ENCODE results near the gene KREMEN1.

The KREMEN1 gene

DNA sequence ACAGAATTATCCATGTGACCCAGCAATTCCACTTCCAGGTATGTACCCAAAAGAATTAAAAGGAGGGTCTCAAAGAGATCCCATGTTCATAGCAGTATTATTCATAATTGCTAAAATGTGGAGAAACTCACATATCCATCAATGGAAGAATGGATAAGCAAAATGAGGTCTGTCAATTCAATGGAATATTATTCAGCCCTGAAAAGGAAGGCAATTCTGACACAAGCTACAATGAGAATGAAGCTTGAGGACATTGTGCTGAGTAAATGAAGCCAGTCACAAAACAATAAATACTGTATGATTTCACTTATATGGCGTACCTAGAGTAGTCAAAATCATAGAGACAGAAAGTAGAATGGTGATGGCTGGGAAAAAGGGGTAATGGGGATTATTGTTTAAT is 113.5 kb downstream of the KREMEN1 start:
- H3K4me1 ChIP-seq (ENCODE audit: control insufficient read depth, insufficient read depth, low read length), result no peaks in the 10 kb centered on the region
- 100% methylated on average over 1 of the region's 1 CpG for WGBS, 2 experiments
- H3K4me3 ChIP-seq (ENCODE audit: insufficient read depth, low read depth, low read length), result no peak overlapping the region
- H3K36me3 ChIP-seq (ENCODE audit: control insufficient read depth, insufficient read depth, low read length), result no peaks in the 10 kb centered on the region
- H3K27me3 ChIP-seq (ENCODE audit: control insufficient read depth, insufficient read depth, low read length, poor library complexity, severe bottlenecking), result no peaks in the 10 kb centered on the region
- no peaks in the 10 kb centered on the region for H3K9me3 ChIP-seq (ENCODE audit: control insufficient read depth, low read length)
- no peak overlapping the region for H3K27ac ChIP-seq (ENCODE audit: insufficient read depth, low read depth, low read length, poor library complexity, severe bottlenecking)

DNA sequence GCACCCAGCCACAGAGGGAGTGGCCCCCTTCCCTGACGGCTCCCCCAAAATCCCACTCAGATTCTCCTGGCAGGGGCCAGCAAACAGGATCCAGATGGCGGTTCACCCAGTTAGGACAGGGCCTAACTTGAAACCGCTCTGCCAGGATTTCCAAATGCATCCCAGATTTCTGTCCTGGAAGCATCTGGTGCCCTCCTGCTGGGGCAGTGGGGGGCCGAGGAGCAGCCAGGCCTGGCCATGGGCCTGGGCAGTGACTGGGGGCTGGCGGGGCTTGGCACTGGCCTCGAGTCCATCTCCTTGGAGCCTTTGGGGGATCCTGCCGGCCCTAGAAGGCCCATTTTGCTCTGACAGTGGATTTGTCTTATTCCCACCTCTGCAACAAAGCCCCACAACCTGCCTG is 115.0 kb downstream of the KREMEN1 start:
- H3K9me3 ChIP-seq (ENCODE audit: control insufficient read depth, low read length), result no peaks in the 10 kb centered on the region
- H3K4me1 ChIP-seq (ENCODE audit: control insufficient read depth, insufficient read depth, low read length), result no peaks in the 10 kb centered on the region
- H3K36me3 ChIP-seq (ENCODE audit: control insufficient read depth, insufficient read depth, low read length), result no peaks in the 10 kb centered on the region
- H3K27ac ChIP-seq (ENCODE audit: insufficient read depth, low read depth, low read length, poor library complexity, severe bottlenecking), result no peak overlapping the region
- H3K4me3 ChIP-seq (ENCODE audit: insufficient read depth, low read depth, low read length), result no peak overlapping the region
- 83 to 84% methylated on average over 7 of the region's 7 CpGs for WGBS, 2 experiments
- no peaks in the 10 kb centered on the region for H3K27me3 ChIP-seq (ENCODE audit: control insufficient read depth, insufficient read depth, low read length, poor library complexity, severe bottlenecking)

DNA sequence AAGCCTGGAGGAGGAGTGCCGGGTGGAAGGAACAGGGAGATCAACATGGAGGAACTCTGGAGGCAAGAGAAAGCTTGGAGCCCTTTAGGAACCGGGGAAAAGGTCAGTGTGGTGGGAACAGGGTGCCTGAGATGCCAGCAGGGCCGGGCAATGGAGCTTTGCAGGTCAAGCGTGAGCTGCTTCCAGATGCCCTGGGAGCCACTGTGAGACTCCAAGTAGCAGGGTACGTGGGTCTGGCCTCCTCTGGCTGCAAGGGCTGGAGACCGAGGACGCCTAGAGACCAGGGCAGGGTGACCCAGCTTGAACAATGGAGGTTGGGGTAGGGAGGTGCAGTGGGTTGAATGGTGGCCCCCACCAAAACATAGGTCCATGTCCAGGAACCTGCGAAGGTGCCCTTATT is 117.2 kb downstream of the KREMEN1 start:
- no peaks in the 10 kb centered on the region for H3K36me3 ChIP-seq (ENCODE audit: control insufficient read depth, insufficient read depth, low read length)
- 92 to 93% methylated on average over 8 of the region's 8 CpGs for WGBS, 2 experiments
- no peak overlapping the region for H3K27ac ChIP-seq (ENCODE audit: insufficient read depth, low read depth, low read length, poor library complexity, severe bottlenecking)
- no peaks in the 10 kb centered on the region for H3K27me3 ChIP-seq (ENCODE audit: control insufficient read depth, insufficient read depth, low read length, poor library complexity, severe bottlenecking)
- no peaks in the 10 kb centered on the region for H3K4me1 ChIP-seq (ENCODE audit: control insufficient read depth, insufficient read depth, low read length)
- no peak overlapping the region for H3K4me3 ChIP-seq (ENCODE audit: insufficient read depth, low read depth, low read length)
- no peaks in the 10 kb centered on the region for H3K9me3 ChIP-seq (ENCODE audit: control insufficient read depth, low read length)

DNA sequence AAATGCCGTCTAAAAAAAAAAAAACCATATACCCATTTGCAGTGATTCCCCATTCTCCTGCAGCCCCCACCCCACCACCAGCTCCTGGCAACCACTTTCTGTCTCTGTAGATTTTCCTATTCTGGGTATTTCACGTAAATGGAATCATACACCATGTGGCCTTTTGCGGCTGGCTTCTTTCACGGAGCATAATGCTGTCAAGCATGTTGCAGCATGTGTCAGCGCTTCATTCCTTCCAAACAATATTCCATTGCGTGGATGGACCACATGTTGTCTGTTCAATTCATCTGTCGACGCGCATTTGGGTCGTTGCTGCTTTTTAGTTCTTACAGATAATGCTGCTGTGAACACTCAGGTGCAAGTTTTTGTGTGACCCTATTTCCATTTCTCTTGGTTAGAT is 118.1 kb downstream of the KREMEN1 start:
- H3K4me1 ChIP-seq (ENCODE audit: control insufficient read depth, insufficient read depth, low read length), result peaks cover 4% of the 10 kb centered on the region
- no peak overlapping the region for H3K4me3 ChIP-seq (ENCODE audit: insufficient read depth, low read depth, low read length)
- no peak overlapping the region for H3K27ac ChIP-seq (ENCODE audit: insufficient read depth, low read depth, low read length, poor library complexity, severe bottlenecking)
- H3K9me3 ChIP-seq (ENCODE audit: control insufficient read depth, low read length), result no peaks in the 10 kb centered on the region
- H3K36me3 ChIP-seq (ENCODE audit: control insufficient read depth, insufficient read depth, low read length), result no peaks in the 10 kb centered on the region
- H3K27me3 ChIP-seq (ENCODE audit: control insufficient read depth, insufficient read depth, low read length, poor library complexity, severe bottlenecking), result no peaks in the 10 kb centered on the region
- 95 to 97% methylated on average over 10 of the region's 10 CpGs for WGBS, 2 experiments

DNA sequence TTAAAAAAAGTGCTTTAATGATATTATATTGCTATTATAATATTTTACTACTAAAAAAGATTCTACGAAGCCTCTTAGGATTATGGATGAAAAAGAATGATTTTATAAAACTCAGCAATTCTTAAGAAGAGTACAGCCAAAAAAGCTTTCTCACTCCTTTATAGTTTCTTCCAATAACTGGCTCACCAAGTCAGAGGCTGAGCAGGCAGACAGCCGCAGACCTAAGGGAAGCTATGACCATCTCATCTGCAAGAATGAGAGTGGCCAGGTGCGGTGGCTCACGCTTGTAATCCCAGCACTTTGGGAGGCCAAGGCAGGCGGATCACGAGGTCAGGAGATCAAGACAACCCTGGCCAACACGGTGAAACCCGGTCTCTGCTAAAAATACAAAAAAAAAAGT is 120.2 kb downstream of the KREMEN1 start:
- Histone ChIP-seq H3K27me3 (ENCODE audit: control insufficient read depth, insufficient read depth, low read length, poor library complexity, severe bottlenecking) (no peaks in the 10 kb centered on the region), H3K4me1 (ENCODE audit: control insufficient read depth, insufficient read depth, low read length) (peaks cover 6% of the 10 kb centered on the region), H3K27ac (ENCODE audit: insufficient read depth, low read depth, low read length, poor library complexity, severe bottlenecking) (no peak overlapping the region), H3K36me3 (ENCODE audit: control insufficient read depth, insufficient read depth, low read length) (no peaks in the 10 kb centered on the region), H3K4me3 (ENCODE audit: insufficient read depth, low read depth, low read length) (no peak overlapping the region), H3K9me3 (ENCODE audit: control insufficient read depth, low read length) (no peaks in the 10 kb centered on the region)
- WGBS, 2 experiments, result 88 to 94% methylated on average over 7 of the region's 8 CpGs

DNA sequence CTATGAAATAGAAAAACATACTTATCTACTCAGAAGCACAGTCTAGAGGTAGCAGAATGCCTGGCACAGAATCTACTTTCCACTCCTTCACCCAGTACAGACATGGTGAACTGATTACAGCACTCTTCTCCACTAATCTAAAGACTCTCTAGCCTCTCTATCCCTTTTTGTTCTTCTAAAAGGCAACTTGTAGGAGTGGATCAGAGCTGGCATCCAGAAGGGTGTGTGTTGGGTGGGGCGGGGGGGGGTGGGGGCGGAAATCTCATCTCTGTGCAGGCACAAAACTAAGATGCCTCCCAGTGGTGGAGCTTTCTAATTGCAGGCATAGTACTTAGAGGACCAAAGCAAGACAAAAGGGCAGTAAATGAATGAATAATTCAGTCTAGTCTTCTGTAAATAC is 121.3 kb downstream of the KREMEN1 start:
- H3K27ac ChIP-seq (ENCODE audit: insufficient read depth, low read depth, low read length, poor library complexity, severe bottlenecking), result no peak overlapping the region
- H3K27me3 ChIP-seq (ENCODE audit: control insufficient read depth, insufficient read depth, low read length, poor library complexity, severe bottlenecking), result no peaks in the 10 kb centered on the region
- H3K9me3 ChIP-seq (ENCODE audit: control insufficient read depth, low read length), result no peaks in the 10 kb centered on the region
- no peak overlapping the region for H3K4me3 ChIP-seq (ENCODE audit: insufficient read depth, low read depth, low read length)
- no peaks in the 10 kb centered on the region for H3K36me3 ChIP-seq (ENCODE audit: control insufficient read depth, insufficient read depth, low read length)
- H3K4me1 ChIP-seq (ENCODE audit: control insufficient read depth, insufficient read depth, low read length), result peaks cover 6% of the 10 kb centered on the region
- 89 to 92% methylated on average over 2 of the region's 2 CpGs for WGBS, 2 experiments

DNA sequence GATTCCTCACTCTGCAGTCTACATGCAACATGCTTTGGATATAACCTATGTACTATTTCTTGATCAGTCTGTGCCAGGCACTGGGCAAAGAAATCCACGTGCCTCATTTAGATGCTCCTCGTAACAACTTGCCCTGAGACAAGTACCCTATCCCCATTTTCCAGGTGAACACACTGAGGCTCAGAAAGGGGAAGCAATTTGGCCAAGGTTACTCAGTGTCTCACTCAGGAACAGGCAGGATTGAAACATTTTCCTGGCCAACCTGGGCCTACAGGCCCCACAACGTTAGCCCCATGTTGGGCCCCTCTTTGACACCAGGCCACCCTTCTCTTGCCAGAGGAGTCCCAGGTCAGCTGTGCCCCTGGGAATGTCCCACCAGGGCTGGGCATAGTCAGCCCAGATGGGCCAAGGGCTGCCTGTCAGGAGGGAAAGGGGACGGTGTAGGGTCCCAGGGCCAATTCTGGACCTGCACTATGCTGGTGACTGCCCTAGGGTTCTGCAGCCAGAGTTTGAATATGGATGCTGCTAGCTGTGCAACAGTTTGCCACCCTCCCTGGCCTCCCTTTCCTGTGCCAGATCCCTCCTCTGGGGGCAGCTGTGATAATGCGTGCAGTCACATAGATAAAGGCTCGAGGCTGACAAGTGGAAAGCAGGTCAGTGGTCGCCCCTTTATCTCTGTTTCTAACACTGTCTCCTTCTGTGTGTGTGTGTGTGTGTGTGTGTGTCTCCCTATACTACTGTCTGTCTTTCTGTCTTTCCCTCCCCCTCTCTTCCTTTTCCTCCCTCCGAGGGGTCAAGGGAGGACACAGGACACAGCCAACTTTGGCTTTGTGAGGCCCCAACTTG is 122.5 kb downstream of the KREMEN1 start:
- no peaks in the 10 kb centered on the region for H3K36me3 ChIP-seq (ENCODE audit: control insufficient read depth, insufficient read depth, low read length)
- H3K27ac ChIP-seq (ENCODE audit: insufficient read depth, low read depth, low read length, poor library complexity, severe bottlenecking), result no peak overlapping the region
- no peaks in the 10 kb centered on the region for H3K27me3 ChIP-seq (ENCODE audit: control insufficient read depth, insufficient read depth, low read length, poor library complexity, severe bottlenecking)
- H3K4me1 ChIP-seq (ENCODE audit: control insufficient read depth, insufficient read depth, low read length), result peaks cover 6% of the 10 kb centered on the region
- no peak overlapping the region for H3K4me3 ChIP-seq (ENCODE audit: insufficient read depth, low read depth, low read length)
- WGBS, 2 experiments, result 80 to 92% methylated on average over 6 to 8 of the region's 8 CpGs
- no peaks in the 10 kb centered on the region for H3K9me3 ChIP-seq (ENCODE audit: control insufficient read depth, low read length)

DNA sequence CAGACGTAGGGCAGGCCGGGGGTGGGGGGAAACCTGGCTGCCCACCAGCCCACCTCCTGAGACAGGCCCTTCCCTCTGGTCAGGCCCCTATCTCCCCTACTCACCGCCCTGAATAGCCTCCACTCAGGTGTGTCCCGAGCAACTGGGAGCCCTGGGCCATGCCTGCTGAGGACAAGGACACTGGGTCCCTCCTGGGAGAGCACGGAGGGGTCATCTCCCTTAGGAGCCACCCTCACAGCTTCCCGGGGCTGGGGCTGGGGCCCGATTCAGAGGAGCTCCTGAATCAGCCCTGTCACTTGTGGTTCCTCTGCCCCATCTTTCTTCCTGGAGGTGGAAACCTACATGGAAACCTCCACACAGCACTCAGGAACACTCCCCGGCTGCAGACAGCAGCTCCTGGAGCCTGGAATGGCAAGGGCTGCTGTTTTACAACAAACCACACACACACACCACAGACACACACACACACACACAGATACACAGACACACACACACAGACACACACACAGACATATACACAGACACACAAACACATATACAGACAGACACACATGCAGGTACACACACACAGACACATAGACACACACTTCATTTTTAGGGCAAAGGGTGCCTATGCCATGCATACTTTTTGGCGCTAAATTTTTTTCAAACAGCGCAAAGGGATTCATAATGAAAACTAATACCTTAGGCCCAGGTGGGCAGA is 123.3 kb downstream of the KREMEN1 start:
- no peaks in the 10 kb centered on the region for H3K27me3 ChIP-seq (ENCODE audit: control insufficient read depth, insufficient read depth, low read length, poor library complexity, severe bottlenecking)
- no peak overlapping the region for H3K4me3 ChIP-seq (ENCODE audit: insufficient read depth, low read depth, low read length)
- H3K36me3 ChIP-seq (ENCODE audit: control insufficient read depth, insufficient read depth, low read length), result no peaks in the 10 kb centered on the region
- H3K27ac ChIP-seq (ENCODE audit: insufficient read depth, low read depth, low read length, poor library complexity, severe bottlenecking), result no peak overlapping the region
- WGBS, 2 experiments, result 80 to 81% methylated on average over 10 of the region's 10 CpGs
- no peaks in the 10 kb centered on the region for H3K9me3 ChIP-seq (ENCODE audit: control insufficient read depth, low read length)
- H3K4me1 ChIP-seq (ENCODE audit: control insufficient read depth, insufficient read depth, low read length), result peaks cover 6% of the 10 kb centered on the region

DNA sequence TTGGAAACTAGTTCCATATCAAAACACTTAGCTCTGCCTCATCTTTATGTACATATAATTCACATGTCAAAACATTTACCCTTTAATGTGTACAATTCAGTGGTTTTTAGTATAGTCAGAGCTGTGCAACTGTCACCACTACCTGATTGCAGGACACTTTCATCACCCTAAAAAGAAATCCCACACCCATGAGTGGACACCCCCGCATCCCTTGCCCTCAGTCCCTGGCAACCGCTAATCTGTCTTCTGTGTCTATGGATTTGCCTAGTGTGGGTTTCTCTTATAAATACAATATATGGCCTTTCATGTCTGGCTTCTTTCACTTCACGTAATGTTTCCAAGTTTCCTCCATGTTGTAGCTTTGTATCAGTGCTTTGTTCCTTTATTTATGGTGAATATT is 124.3 kb downstream of the KREMEN1 start:
- Histone ChIP-seq H3K9me3 (ENCODE audit: control insufficient read depth, low read length) (no peaks in the 10 kb centered on the region), H3K27ac (ENCODE audit: insufficient read depth, low read depth, low read length, poor library complexity, severe bottlenecking) (no peak overlapping the region), H3K4me3 (ENCODE audit: insufficient read depth, low read depth, low read length) (no peak overlapping the region), H3K36me3 (ENCODE audit: control insufficient read depth, insufficient read depth, low read length) (no peaks in the 10 kb centered on the region), H3K4me1 (ENCODE audit: control insufficient read depth, insufficient read depth, low read length) (peaks cover 11% of the 10 kb centered on the region), H3K27me3 (ENCODE audit: control insufficient read depth, insufficient read depth, low read length, poor library complexity, severe bottlenecking) (no peaks in the 10 kb centered on the region)
- 91 to 100% methylated on average over 2 to 3 of the region's 3 CpGs for WGBS, 2 experiments

DNA sequence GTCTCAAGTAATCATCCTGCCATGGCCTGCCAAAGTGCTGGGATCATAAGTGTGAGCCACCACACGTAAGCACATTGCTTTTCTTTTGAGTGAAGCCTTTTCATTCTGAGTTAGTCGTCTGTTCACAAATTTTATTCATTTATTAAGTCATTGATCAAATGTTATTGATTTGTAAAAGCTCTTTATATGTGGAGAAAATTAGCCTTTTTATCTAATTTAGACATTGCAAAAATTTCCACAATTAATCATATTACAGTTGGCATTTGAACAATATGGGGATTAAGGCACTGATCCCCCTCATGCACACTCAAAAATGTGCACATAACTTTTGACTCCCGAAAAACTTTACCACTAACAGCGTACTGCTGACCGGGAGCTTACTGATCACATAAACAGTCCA is 125.4 kb downstream of the KREMEN1 start:
- WGBS, 2 experiments, result 91% methylated on average over 4 to 5 of the region's 5 CpGs
- Histone ChIP-seq H3K27ac (ENCODE audit: insufficient read depth, low read depth, low read length, poor library complexity, severe bottlenecking) (no peak overlapping the region), H3K27me3 (ENCODE audit: control insufficient read depth, insufficient read depth, low read length, poor library complexity, severe bottlenecking) (no peaks in the 10 kb centered on the region), H3K9me3 (ENCODE audit: control insufficient read depth, low read length) (no peaks in the 10 kb centered on the region), H3K36me3 (ENCODE audit: control insufficient read depth, insufficient read depth, low read length) (no peaks in the 10 kb centered on the region), H3K4me1 (ENCODE audit: control insufficient read depth, insufficient read depth, low read length) (peaks cover 11% of the 10 kb centered on the region), H3K4me3 (ENCODE audit: insufficient read depth, low read depth, low read length) (no peak overlapping the region)

Data from ectodermal cell (in vitro differentiated cells).